Measurements from ENCODE around the gene VAPB. TPM values are rescaled to one million over a fixed set of nuclear protein-coding genes. Genes with fewer than 3 reads are reported as not detected.
"Not testable (repeated sequence)": the region's sequence is repeated elsewhere in the genome, so short reads cannot be mapped to it uniquely, and the experiment has no call there.

VAPB gene
- polyA plus RNA-seq, 3 donors = 8.5 to 14.3 (median 10.1) TPM

DNA sequence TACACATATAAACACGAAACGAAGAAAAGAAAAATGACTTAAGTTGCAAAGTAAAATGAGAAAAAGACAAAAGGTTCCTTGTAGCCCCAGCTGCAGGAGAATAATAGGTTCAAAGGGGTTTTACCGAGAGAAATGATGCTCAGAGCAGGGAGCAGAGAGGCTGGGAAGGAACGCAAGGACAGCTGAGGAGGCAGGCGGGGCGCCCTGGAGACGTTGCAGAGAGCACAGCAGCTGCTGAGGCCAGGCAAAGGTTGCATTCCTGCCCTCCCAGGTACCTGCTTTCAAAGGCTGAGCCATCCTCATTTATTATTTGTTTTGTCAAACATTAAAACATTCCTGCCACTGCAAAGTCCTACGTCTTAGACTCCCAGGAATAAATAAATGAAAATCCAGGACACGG, 16.2 kb upstream of the VAPB start:
- 89% methylated on average over 7 of the region's 9 CpGs for WGBS (ENCODE audit: insufficient coverage)
- TF ChIP-seq, protein P1, sequence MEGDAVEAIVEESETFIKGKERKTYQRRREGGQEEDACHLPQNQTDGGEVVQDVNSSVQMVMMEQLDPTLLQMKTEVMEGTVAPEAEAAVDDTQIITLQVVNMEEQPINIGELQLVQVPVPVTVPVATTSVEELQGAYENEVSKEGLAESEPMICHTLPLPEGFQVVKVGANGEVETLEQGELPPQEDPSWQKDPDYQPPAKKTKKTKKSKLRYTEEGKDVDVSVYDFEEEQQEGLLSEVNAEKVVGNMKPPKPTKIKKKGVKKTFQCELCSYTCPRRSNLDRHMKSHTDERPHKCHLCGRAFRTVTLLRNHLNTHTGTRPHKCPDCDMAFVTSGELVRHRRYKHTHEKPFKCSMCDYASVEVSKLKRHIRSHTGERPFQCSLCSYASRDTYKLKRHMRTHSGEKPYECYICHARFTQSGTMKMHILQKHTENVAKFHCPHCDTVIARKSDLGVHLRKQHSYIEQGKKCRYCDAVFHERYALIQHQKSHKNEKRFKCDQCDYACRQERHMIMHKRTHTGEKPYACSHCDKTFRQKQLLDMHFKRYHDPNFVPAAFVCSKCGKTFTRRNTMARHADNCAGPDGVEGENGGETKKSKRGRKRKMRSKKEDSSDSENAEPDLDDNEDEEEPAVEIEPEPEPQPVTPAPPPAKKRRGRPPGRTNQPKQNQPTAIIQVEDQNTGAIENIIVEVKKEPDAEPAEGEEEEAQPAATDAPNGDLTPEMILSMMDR (IDR thresholded peaks at IDR 0.05) = no peak
- Histone ChIP-seq H3K4me2 (replicated peaks; ENCODE audit: extremely low read depth, low read length, poor library complexity, severe bottlenecking) (no peak overlapping the region), H3K9me3 (replicated peaks in 1 of 2; ENCODE audit: control insufficient read depth in 1 of 2, insufficient read depth in 1 of 2, low read length in 2 of 2) (no peaks in the 10 kb centered on the region), H3K27ac (ENCODE audit: low read depth in 1 of 2, low read length in 2 of 2) (no peak overlapping the region), H3K4me1 (ENCODE audit: control insufficient read depth in 1 of 2, insufficient read depth in 2 of 2, low read length in 2 of 2) (no peaks in the 10 kb centered on the region), H3K4me3 (replicated peaks in 1 of 3; ENCODE audit: low read depth in 2 of 3, low read length in 3 of 3) (no peak overlapping the region), H3K9ac (ENCODE audit: insufficient read depth, low read length, poor library complexity, severe bottlenecking) (no peak overlapping the region), H3K79me2 (ENCODE audit: insufficient read depth, low read length) (no peaks in the 10 kb centered on the region), H3K27me3 (ENCODE audit: control insufficient read depth in 2 of 2, insufficient read depth in 2 of 2, low read length in 2 of 2) (peaks cover 0 to 4% of the 10 kb centered on the region in 2 donors), H4K20me1 (ENCODE audit: insufficient read depth, low read length) (no peaks in the 10 kb centered on the region), H3K36me3 (replicated peaks in 1 of 2; ENCODE audit: control insufficient read depth in 1 of 2, insufficient read depth in 2 of 2, low read length in 2 of 2) (peaks cover 0 to 2% of the 10 kb centered on the region in 2 donors), H2AFZ (ENCODE audit: insufficient read depth, low read depth, low read length, poor library complexity, severe bottlenecking) (no peak overlapping the region)
- intact Hi-C loops (cut with micrococcal nuclease) = no loop called here
- H3K9me3 Mint-ChIP-seq = no peaks in the 10 kb centered on the region
- DNase-seq = no peak
- H3K36me3 Mint-ChIP-seq = peaks cover 0 to 2% of the 10 kb centered on the region in 2 donors
- H3K27me3 Mint-ChIP-seq (ENCODE audit: low read depth in 3 of 3) = peaks cover 3 to 17% (median 6%) of the 10 kb centered on the region in 3 donors
- peaks cover 9% of the 10 kb centered on the region for H3K4me1 Mint-ChIP-seq
- H3K4me3 Mint-ChIP-seq = no peak overlapping the region
- H3K27ac Mint-ChIP-seq = no peak overlapping the region

GRCh38 chr20:58373296-58373695, 15.7 kb upstream of the VAPB start:
- H3K27ac Mint-ChIP-seq; H3K9me3 Mint-ChIP-seq; H3K9me3 ChIP-seq (replicated peaks in 1 of 2; ENCODE audit: control insufficient read depth in 1 of 2, insufficient read depth in 1 of 2, low read length in 2 of 2); H3K9ac ChIP-seq (ENCODE audit: insufficient read depth, low read length, poor library complexity, severe bottlenecking); H3K4me1 Mint-ChIP-seq; H3K4me1 ChIP-seq (ENCODE audit: control insufficient read depth in 1 of 2, insufficient read depth in 2 of 2, low read length in 2 of 2); H3K27ac ChIP-seq (ENCODE audit: low read depth in 1 of 2, low read length in 2 of 2); intact Hi-C loops (cut with micrococcal nuclease); H3K36me3 ChIP-seq (replicated peaks in 1 of 2; ENCODE audit: control insufficient read depth in 1 of 2, insufficient read depth in 2 of 2, low read length in 2 of 2); DNase-seq; H3K4me3 Mint-ChIP-seq; H3K36me3 Mint-ChIP-seq; H3K27me3 ChIP-seq (ENCODE audit: control insufficient read depth in 2 of 2, insufficient read depth in 2 of 2, low read length in 2 of 2); H3K4me2 ChIP-seq (replicated peaks; ENCODE audit: extremely low read depth, low read length, poor library complexity, severe bottlenecking); H3K4me3 ChIP-seq (replicated peaks in 1 of 3; ENCODE audit: low read depth in 2 of 3, low read length in 3 of 3); H2AFZ ChIP-seq (ENCODE audit: insufficient read depth, low read depth, low read length, poor library complexity, severe bottlenecking); H3K79me2 ChIP-seq (ENCODE audit: insufficient read depth, low read length); H4K20me1 ChIP-seq (ENCODE audit: insufficient read depth, low read length): not testable (repeated sequence)
- 98% methylated on average over 4 of the region's 8 CpGs for WGBS (ENCODE audit: insufficient coverage)
- H3K27me3 Mint-ChIP-seq (ENCODE audit: low read depth in 3 of 3) = peaks cover 6 to 21% (median 8%) of the 10 kb centered on the region in 3 donors

Measured in CD14-positive monocyte (primary cell).